CD4-positive, alpha-beta T cell treated with Interleukin-17A for 4 hours (primary cell): ENCODE data around the gene CRKL.
A peak's percentile ranks its signal among the peaks of the same experiment; 100 is the strongest.

Source experiments
- DNase-seq: peaks from one replicate; pipeline ENCODE4 v3.0.0-alpha.2; 2020; ENCODE audit warnings: mixed read lengths

CRKL gene

GRCh38 chr22:20998411-20999336 lies 81.5 kb downstream of the CRKL start:
- no peak for DNase-seq

GRCh38 chr22:20999350-21000206 lies 82.4 kb downstream of the CRKL start:
- no peak for DNase-seq

- no peak for DNase-seq
Measured at GRCh38 chr22:21000207-21000986, 83.2 kb downstream of the CRKL start.

GRCh38 chr22:21000987-21001600 lies 83.9 kb downstream of the CRKL start:
- no peak for DNase-seq

DNA sequence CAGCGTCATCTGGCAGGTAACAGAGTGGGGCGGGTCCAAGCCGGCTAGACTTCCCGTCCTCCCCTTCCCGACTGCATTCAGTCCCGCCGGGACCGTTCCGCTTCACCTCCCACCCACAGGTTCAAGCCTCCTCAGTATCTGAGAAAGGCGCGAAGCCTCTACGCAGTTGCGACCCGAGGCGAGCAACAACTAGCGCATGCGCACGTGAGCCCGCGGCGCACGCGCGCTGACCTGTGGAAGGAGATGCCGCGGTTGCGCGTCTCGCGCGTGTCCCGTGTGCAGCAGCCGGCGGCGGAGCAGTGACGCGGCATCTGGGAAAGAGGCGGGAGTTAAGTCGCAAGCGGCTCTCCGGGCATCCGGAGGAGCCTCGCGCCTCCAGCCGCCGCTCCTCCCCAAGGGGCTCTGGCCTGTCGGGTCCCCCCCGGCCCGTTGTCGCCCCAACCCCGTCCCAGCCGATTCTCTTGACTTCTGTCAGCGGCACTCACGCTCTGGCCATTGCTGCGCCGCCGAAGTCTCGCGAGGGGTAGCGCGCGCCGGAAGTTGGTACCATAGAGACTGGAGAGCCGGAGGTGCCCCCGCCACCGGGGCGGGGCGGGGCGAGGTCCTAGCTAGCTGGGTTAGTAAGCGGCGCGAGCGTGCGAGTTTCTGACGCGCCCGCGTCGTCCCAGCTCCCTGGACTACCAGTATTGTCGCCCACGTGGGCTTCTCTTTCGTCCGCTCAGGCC lies 84.6 kb downstream of the CRKL start, which contains the start of gene THAP7:
THAP7 (minus strand) TSS at position 518 of the 725 bp plus-strand sequence; CDS start at position 311, 207 bp downstream.
- DNase-seq, result peak; percentile 98
